Left hindlimb (tissue), 1 donor: ENCODE results near the gene KRT32.
"Not testable (repeated sequence)": the region's sequence is repeated elsewhere in the genome, so short reads cannot be mapped to it uniquely, and the experiment has no call there.

Experiments
- DNase-seq: peaks from one replicate; pipeline ENCODE4 v3.0.0-alpha.2; 2018

The KRT32 gene

DNA sequence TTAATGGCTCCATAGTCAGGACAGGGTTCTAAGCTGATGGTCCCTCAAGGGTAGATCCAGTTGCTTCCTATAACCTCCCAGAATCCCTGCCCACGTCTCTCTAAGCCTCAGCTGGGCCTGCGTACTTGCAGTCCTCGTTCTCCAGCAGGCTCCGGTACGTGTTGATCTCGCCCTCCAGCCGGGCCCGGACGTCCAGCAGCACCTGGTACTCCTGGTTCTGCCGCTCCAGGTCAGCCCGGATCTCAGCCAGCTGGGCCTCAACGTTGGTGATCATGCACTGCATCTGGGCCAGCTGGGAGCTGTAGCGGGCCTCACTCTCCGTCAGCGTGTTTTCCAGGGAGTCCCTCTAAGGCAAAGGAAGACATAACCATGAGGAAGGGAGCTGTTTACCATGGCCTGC lies 4.5 kb downstream of the KRT32 start:
- no peak for DNase-seq

DNA sequence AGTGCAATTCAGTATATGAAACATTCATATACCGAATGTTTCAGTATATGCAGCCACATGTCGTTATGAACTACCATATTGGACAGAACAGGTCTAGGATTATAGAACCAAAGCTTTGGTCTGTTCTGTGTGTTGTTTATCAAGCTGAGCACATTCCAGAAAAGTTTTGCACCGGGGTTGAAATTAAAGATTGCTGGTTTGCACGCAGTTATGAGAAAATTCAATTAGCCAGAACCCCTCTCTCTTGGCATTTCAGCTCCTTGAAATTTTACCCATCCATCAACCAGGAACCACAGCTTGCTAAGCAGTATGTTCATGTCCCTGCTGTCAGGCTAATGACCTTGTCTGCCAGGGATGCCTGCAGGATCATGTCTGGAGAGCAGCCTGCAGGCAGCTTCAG lies 9.5 kb downstream of the KRT32 start:
- DNase-seq, result no peak

- no peak for DNase-seq
Observed at GRCh38 chr17:41456204-41456603, 11.0 kb downstream of the KRT32 start.

DNA sequence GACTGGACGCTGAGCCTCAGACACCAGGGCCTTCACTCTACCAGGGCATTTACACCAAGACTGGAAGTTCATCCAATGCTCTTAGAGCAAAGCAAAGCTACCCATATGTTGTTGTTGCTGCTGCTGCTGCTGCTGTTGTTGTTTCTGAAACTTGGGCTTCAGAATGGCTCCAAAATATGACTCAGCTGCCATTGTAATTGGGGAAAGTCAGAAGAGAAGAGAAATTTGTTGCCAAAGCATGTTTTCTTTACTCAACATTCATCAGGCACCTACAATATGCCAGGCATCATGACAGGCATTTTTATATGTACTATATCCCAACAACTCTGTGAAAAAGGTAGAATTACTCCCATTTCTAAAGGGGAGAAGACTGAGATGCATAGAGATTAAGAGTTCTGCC lies 11.9 kb downstream of the KRT32 start:
- DNase-seq, result no peak

- no peak for DNase-seq
Observed at GRCh38 chr17:41453066-41453465, 14.1 kb downstream of the KRT32 start.

DNA sequence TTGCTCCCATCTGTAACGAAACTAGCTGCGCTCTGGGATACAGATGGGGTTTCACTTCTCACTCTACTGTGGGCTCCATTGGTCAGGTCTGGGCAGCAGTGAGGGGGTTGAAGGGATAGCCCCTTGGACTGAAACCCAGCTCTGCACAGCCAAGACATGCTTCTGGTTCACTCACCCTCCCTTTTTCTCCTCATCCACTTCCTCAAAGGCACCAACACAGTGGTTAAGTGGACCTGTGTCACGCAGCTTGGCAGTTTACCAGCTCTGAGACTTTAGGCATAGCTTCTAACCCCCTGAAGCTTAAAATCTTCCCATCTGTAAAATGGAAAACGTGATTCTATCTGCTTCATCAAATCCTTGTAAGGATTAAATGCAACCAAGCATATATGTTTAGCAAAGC lies 14.9 kb downstream of the KRT32 start:
- DNase-seq, result no peak

- no peak for DNase-seq
Observed at GRCh38 chr17:41451154-41451728, 15.9 kb downstream of the KRT32 start.

GRCh38 chr17:41449008-41449407 lies 18.2 kb downstream of the KRT32 start:
- DNase-seq, result no peak

DNA sequence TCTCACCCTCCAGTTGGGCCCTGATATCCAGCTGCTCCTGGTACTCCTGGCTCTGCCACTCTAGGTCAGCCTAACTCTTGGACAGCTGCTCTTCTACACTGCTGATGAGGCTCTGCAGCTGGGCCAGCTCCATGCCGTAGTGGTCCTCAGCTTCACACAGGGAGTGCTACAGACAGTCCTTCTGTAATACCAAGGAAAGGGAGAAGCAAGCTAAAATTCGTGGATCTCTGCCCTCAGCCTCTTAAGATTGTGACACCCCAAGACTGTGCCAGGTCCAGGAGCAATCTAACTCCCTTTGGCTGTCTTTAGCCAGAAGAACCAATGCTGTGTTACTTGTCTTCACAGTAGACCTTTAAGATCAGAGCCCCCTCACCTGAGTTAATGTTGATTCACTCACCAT lies 18.7 kb downstream of the KRT32 start:
- no peak for DNase-seq

GRCh38 chr17:41446806-41447205 lies 20.4 kb downstream of the KRT32 start:
- DNase-seq, result no peak

- no peak for DNase-seq
Observed at GRCh38 chr17:41444640-41445039, 22.5 kb downstream of the KRT32 start.

DNA sequence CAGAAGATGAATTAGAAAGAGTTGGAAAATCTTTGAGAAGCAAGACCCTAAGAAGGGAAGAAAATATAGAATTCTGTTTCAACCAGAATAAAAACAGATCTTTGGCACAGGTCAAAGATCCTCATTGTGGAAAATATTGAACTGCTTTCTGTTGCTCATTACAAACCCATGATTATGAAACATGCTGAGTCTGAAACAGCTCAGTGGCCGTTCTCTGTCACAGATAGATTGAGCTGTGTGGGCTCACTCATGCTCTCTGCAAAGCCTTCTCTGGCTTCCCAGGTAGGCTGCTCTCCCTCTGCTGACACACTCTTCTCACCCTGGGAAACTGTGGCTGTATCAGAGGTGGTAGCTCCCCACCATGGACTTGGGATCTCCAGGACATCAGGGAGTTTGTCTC lies 23.0 kb downstream of the KRT32 start:
- DNase-seq, result no peak

DNA sequence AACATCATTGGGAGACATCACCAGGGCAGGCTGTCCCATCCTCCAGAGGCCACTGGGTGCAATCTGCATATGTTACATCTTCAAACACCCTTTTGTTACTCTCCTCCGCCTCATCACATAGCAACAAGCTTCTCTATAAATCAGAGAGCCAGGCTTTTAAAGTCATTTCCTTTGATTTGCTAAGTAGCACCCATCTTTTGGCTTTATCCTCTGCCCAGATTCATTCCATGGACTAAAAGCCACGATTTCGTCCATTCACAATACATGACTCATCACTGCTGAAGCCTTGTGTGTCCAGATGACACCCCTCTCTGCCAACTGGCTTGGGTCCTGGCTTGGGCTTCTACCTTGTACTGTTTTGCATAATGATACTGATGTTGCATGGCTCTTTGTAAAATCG lies 24.4 kb downstream of the KRT32 start:
- DNase-seq, result no peak

DNA sequence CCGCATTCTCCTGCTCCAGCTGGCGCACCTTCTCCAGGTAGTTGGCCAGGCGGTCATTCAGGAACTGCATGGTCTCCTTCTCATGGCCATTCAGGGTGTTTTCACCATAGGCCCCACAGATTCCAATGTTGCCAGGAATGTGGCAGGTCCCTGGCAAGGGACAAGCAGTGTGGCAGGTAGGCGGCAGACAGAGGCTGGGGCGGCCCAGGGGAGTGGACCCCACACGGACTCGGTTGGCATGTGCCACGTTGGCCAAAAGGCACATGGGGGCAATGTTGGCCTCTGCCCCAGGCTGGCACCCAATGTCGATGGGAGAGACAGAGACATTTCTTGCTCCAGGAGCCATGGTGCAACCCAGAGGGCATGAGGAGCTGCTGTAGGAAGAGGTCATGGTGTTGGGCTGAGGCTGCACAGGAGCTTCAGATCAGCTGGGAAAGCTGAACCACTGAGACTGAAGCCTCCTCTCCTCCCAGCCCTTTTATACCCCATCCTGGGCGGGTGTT lies 26.6 kb downstream of the KRT32 start, which contains the start of gene KRT38:
TSS of gene KRT38 (minus strand) at position 453 of the 503 bp plus-strand sequence. CDS start at position 391, 62 bp downstream.
- no peak for DNase-seq

DNA sequence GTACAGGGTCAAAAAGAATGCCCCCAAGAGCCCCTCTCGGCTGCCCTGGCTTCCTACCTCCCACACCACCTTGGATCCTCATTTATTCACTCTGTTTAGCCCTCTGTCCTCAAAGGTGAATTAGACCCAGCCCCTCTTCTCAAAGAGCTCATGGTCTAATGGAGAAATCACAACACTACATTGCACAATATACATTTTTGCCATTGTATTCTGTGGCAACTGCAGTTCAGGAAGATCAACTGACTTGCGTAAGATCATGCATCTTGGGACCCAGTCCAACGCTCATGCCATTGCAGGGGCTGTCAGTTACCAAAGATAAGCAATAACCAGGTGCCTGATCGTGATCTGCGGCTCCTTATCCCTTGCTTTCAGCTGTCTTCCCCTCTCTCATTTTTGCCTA lies 27.8 kb downstream of the KRT32 start:
- no peak for DNase-seq

DNA sequence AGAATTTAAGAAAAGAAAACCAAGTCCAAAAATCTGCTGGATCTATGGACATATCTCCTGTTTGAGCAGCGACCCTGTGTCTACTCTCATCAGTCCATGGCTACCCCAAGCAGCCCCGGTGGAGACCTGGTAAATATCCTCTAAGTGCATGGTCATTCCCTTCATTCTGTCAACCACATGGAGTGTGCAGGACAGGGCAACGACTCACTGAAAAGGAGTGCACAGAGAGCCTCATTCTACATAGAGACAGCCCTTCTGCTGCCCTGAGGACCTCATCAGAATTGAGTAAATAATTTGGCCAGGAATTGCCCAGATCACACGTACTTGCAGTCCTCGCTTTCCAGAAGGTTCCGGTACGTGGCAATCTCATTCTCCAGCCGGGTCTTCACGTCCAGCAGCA lies 29.4 kb downstream of the KRT32 start:
- no peak for DNase-seq

DNA sequence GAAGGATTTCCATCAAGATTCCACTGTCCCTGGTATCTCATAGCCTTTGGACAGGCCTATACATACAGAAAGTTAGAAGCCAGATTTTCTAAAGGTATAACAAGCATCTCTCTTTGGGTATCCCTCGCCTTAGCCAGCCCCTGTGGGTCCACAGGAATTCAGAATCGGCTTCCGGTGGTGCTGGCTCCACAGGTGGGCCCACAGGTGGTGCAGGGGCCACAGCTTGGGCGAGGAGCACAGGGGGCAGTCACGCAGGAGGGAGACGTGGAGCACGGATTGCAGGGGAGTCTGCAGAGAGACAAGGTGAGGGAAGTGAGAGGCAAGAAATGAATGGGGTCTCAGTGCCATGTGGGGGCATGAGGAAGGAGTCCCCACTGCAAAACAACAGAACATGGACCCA lies 29.9 kb downstream of the KRT32 start:
- DNase-seq, result no peak

DNA sequence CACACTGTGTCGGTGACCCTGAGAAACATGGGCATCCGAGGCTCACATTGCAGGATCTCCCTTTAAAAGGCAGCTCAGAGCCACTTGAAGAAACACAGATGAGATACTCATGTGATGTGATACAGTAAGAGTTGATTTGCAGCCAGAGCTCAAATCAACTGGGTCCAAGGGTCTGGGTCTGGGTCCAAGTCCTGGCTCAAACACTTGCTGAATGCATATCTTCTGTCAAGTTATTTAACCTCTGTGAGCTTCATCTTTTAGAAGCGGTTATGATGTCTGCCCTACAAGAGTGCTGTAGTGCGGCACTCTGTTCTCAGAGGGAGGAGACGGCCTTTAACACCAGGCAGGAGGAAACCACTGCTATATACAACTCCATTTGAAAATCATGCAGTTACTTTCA lies 32.8 kb downstream of the KRT32 start:
- no peak for DNase-seq

GRCh38 chr17:41434005-41434404 lies 33.2 kb downstream of the KRT32 start:
- no peak for DNase-seq

- DNase-seq, result no peak
Observed at GRCh38 chr17:41433586-41433985, 33.6 kb downstream of the KRT32 start.

- not testable (repeated sequence) for DNase-seq
Observed at GRCh38 chr17:41430376-41430775, 36.8 kb downstream of the KRT32 start.

- DNase-seq, result no peak
Observed at GRCh38 chr17:41429667-41430066, 37.5 kb downstream of the KRT32 start.

GRCh38 chr17:41428591-41429291 lies 38.4 kb downstream of the KRT32 start:
- DNase-seq, result no peak

- no peak for DNase-seq
Observed at GRCh38 chr17:41424111-41424635, 43.0 kb downstream of the KRT32 start, which contains the start of gene KRT37. KRT37 (minus strand) TSS chr17:41424585; CDS start chr17:41424523, 62 bp downstream.
